ENCODE data around the gene NFATC1.

GRCh38 chr18:79439628-79440023 is 43.9 kb downstream of the NFATC1 start:
- no peak for TF ChIP-seq OSR1 (CRISPR knock-in tag; IDR thresholded peaks at IDR 0.05)
- TF ChIP-seq CREB5 (CRISPR knock-in tag; IDR thresholded peaks at IDR 0.05; ENCODE audit: low read depth): no peak
- TF ChIP-seq ZFP30 (CRISPR knock-in tag; IDR thresholded peaks at IDR 0.05): no peak
- TF ChIP-seq PATZ1 (CRISPR knock-in tag; IDR thresholded peaks at IDR 0.05; ENCODE audit: borderline replicate concordance): no peak
- TF ChIP-seq SNAI2 (CRISPR knock-in tag; IDR thresholded peaks at IDR 0.05): no peak
- TF ChIP-seq ZC3H10 (CRISPR knock-in tag; IDR thresholded peaks at IDR 0.05): no peak
- no peak for TF ChIP-seq ARNTL (CRISPR knock-in tag; IDR thresholded peaks at IDR 0.05; ENCODE audit: borderline replicate concordance, low read depth)
- no peak for TF ChIP-seq GLIS3 (CRISPR knock-in tag; IDR thresholded peaks at IDR 0.05)
